Tibial nerve (tissue), 4 donors: ENCODE measurements around the gene MAFG. TPM values are rescaled to one million over a fixed set of nuclear protein-coding genes. Genes with fewer than 3 reads are reported as not detected.

Source experiments
- DNase-seq, 2 donors: peaks; one replicate each; pipeline ENCODE4 v3.0.0-alpha.2; 2019; ENCODE audit warnings: low spot score in 2 of 2
- H3K27ac ChIP-seq, 4 donors: fragments of 200-600 bp; sonication (generic) in 3 of 4; one replicate each; pipeline ENCODE4 v1.5.1; 2017 to 2019; ENCODE audit warnings: mild to moderate bottlenecking in 1 of 4
- H3K27me3 ChIP-seq, 2 donors: fragments of 200-600 bp; sonication (generic) in 1 of 2; one replicate each; pipeline versions ENCODE4 v1.5.1 to v1.6.0; 2017 to 2019
- H3K36me3 ChIP-seq, 3 donors: fragments of 200-600 bp; sonication (generic); one replicate each; pipeline ENCODE4 v1.5.1; 2018 to 2019
- H3K4me1 ChIP-seq, 4 donors: fragments of 200-600 bp; sonication (generic) in 3 of 4; one replicate each; pipeline ENCODE4 v1.5.1; 2017 to 2019
- H3K4me3 ChIP-seq, 4 donors: fragments of 200-600 bp; sonication (generic) in 3 of 4; one replicate each; pipeline ENCODE4 v1.5.1; 2017 to 2019; ENCODE audit warnings: mild to moderate bottlenecking in 1 of 4, moderate library complexity in 1 of 4
- H3K9me3 ChIP-seq, 4 donors: fragments of 200-600 bp; sonication (generic) in 3 of 4; one replicate each; pipeline ENCODE4 v1.5.1; 2017 to 2019
- EP300 ChIP-seq, 2 donors: sonication (generic); formaldehyde crosslinking; IDR thresholded peaks; one replicate each; pipeline ENCODE4 v1.6.1; 2017; ENCODE audit warnings: antibody characterized with exemption in 2 of 2, mild to moderate bottlenecking in 1 of 2
- POLR2A ChIP-seq, 2 donors: fragments of 450-650 bp; IDR thresholded peaks; one replicate each; pipeline ENCODE4 v1.6.1; 2017; ENCODE audit warnings: antibody characterized with exemption in 2 of 2, mild to moderate bottlenecking in 2 of 2, moderate library complexity in 2 of 2
- WGBS, 2 donors: methylation state at CpG; one replicate each; pipeline ENCODE4 v1.1.5; 2018; 5-methylcytosine and 5-hydroxymethylcytosine counted together
- total RNA-seq, 4 donors: library from RNA; depleted of rRNA; stranded (reverse); fragments of >200 nt; gene quantifications; one replicate each; pipeline ENCODE4 v1.1.0, GENCODE V29; 2016
- TF ChIP-seq, protein P1 (sequence below), 5 experiments: fragments of 200-600 bp in 3 of 5; fragments of 450-650 bp in 2 of 5; sonication (generic) in 3 of 5; IDR thresholded peaks; one replicate each; pipeline ENCODE4 v1.5.1; 2016 to 2019; ENCODE audit warnings: antibody characterized with exemption in 5 of 5, mild to moderate bottlenecking in 3 of 5, moderate library complexity in 2 of 5

MAFG gene
- total RNA-seq, 4 donors from 2014 or later = 17.9 to 25.5 (median 22.5) TPM

GRCh38 chr17:81934098-81934757 lies 6.7 kb upstream of the MAFG start:
- Histone ChIP-seq H3K4me1 (peaks cover 0 to 21% (median 7%) of the 10 kb centered on the region in 4 donors), H3K36me3 (no peaks in the 10 kb centered on the region), H3K9me3 (no peaks in the 10 kb centered on the region), H3K27ac (no peak overlapping the region), H3K27me3 (peaks cover 0 to 26% of the 10 kb centered on the region in 2 donors), H3K4me3 (no peak overlapping the region)
- WGBS, 2 donors = 85 to 87% methylated on average over 14 to 23 of the region's 23 CpGs
- TF ChIP-seq, protein P1, sequence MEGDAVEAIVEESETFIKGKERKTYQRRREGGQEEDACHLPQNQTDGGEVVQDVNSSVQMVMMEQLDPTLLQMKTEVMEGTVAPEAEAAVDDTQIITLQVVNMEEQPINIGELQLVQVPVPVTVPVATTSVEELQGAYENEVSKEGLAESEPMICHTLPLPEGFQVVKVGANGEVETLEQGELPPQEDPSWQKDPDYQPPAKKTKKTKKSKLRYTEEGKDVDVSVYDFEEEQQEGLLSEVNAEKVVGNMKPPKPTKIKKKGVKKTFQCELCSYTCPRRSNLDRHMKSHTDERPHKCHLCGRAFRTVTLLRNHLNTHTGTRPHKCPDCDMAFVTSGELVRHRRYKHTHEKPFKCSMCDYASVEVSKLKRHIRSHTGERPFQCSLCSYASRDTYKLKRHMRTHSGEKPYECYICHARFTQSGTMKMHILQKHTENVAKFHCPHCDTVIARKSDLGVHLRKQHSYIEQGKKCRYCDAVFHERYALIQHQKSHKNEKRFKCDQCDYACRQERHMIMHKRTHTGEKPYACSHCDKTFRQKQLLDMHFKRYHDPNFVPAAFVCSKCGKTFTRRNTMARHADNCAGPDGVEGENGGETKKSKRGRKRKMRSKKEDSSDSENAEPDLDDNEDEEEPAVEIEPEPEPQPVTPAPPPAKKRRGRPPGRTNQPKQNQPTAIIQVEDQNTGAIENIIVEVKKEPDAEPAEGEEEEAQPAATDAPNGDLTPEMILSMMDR (IDR thresholded peaks at IDR 0.05) = no peak
- TF ChIP-seq EP300 (IDR thresholded peaks at IDR 0.05) (no peak), POLR2A (IDR thresholded peaks at IDR 0.05) (no peak)
- DNase-seq = no peak

DNA sequence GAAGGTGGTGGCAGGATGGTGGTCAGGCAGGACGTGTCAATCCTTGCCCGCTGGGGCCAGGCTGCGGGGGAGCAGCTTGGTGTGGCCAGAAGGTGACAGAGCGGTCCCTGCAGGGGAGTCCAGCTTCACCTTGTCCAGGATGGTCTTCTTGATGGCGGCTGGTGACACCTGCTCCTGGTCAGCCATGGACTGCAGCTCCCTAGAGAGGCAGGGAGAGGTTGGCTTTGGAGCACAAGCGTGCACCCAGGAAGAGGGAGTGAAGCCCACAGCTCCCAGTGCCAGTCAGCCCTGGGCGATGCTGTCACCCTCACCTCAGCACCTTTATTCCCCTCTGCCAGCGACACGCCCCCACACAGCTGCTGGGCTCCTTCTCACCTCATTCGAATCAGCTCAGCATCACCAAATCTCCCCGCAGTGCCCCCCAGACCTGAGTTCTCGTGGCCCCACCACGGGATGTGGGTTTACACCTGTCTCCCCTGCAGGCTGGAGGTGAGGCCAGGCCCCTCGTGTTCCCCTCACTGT lies 5.7 kb upstream of the MAFG start:
- 82 to 84% methylated on average over 12 to 14 of the region's 14 CpGs for WGBS, 2 donors
- Histone ChIP-seq H3K4me3 (no peak overlapping the region), H3K36me3 (no peaks in the 10 kb centered on the region), H3K9me3 (no peaks in the 10 kb centered on the region), H3K27me3 (peaks cover 0 to 19% of the 10 kb centered on the region in 2 donors), H3K27ac (no peak overlapping the region), H3K4me1 (peaks cover 0 to 27% (median 14%) of the 10 kb centered on the region in 4 donors)
- TF ChIP-seq, protein P1 (IDR thresholded peaks at IDR 0.05) = no peak
- no peak for TF ChIP-seq EP300 (IDR thresholded peaks at IDR 0.05)
- TF ChIP-seq POLR2A (IDR thresholded peaks at IDR 0.05) = no peak
- no peak for DNase-seq

GRCh38 chr17:81932333-81932983 lies 4.9 kb upstream of the MAFG start:
- peaks cover 0 to 19% of the 10 kb centered on the region in 2 donors for H3K27me3 ChIP-seq
- H3K36me3 ChIP-seq = no peaks in the 10 kb centered on the region
- no peak overlapping the region for H3K4me3 ChIP-seq
- TF ChIP-seq POLR2A (IDR thresholded peaks at IDR 0.05) = no peak
- no peak for TF ChIP-seq EP300 (IDR thresholded peaks at IDR 0.05)
- TF ChIP-seq, protein P1 (IDR thresholded peaks at IDR 0.05) = no peak
- H3K27ac ChIP-seq = no peak overlapping the region
- no peaks in the 10 kb centered on the region for H3K9me3 ChIP-seq
- DNase-seq = no peak
- WGBS, 2 donors = 77 to 81% methylated on average over 9 of the region's 9 CpGs
- peaks cover 0 to 26% (median 19%) of the 10 kb centered on the region in 4 donors for H3K4me1 ChIP-seq

GRCh38 chr17:81931557-81932332 lies 4.2 kb upstream of the MAFG start:
- TF ChIP-seq EP300 (IDR thresholded peaks at IDR 0.05) (no peak), POLR2A (IDR thresholded peaks at IDR 0.05) (no peak)
- TF ChIP-seq, protein P1 (IDR thresholded peaks at IDR 0.05) = no peak
- Histone ChIP-seq H3K4me3 (no peak overlapping the region), H3K27ac (no peak overlapping the region), H3K4me1 (peaks cover 0 to 20% (median 16%) of the 10 kb centered on the region in 4 donors), H3K36me3 (no peaks in the 10 kb centered on the region), H3K27me3 (peaks cover 0 to 16% of the 10 kb centered on the region in 2 donors), H3K9me3 (no peaks in the 10 kb centered on the region)
- 35 to 48% methylated on average over 12 to 14 of the region's 15 CpGs for WGBS, 2 donors
- no peak for DNase-seq
